K562 (cell line): Measurements from ENCODE around the gene RALGAPA2. TPM values are rescaled to one million over a fixed set of nuclear protein-coding genes. Genes with fewer than 3 reads are reported as not detected.

ENCODE experiments used
- ATAC-seq: fragments of 200-7000 bp; cut with Tn5 transposase; 3 replicates; pipeline ENCODE4 v1.9.1; 2020; ENCODE audit warnings: moderate library complexity
- BruUV-seq: library from RNA; stranded (reverse); fragments of 400-500 nt; replicated peaks from 2 replicates; lab custom pipeline; 2021; lab: Mats Ljungman, UMichigan
- CTCF ChIA-PET: fragments of 300-600 bp; formaldehyde crosslinking; extraction: SDS; loops from one replicate; lab custom pipeline; 2021; ENCODE audit warnings: low intra/inter-chr PET ratio; lab: Yijun Ruan, JAX
- POLR2A ChIA-PET: fragments of 300-600, 350-650 bp; sonication (Branson Sonifier 250); formaldehyde crosslinking; extraction: SDS; loops from one replicate; lab custom pipeline; 2021; ENCODE audit warnings: antibody characterized with exemption, inconsistent platforms; lab: Yijun Ruan, JAX
- DNase-seq, 4 experiments: peaks; one replicate each; pipeline versions ENCODE4 v3.0.0 to v3.0.0-alpha.2; 2011 to 2018; ENCODE audit warnings: low spot score in 3 of 4, mixed read lengths in 3 of 4; ENCODE audit errors: extremely low read depth in 1 of 4
- FAIRE-seq: peaks from 2 replicates; lab custom pipeline; 2011; peaks lifted over from hg19 to GRCh38; lab: Jason Lieb, UNC
- H2AFZ ChIP-seq: 2 replicates; pipeline ENCODE4 v1.6.0; 2011; ENCODE audit warnings: low read depth, low read length, control low read depth, inconsistent platforms
- H3K27ac ChIP-seq: fragments of 200-600 bp; 3 replicates; pipeline ENCODE4 v1.8.0; 2011; ENCODE audit warnings: low read depth, mild to moderate bottlenecking, control low read depth, inconsistent platforms, low read length, moderate library complexity, mixed read lengths; ENCODE audit errors: extremely low read depth
- H3K27me3 ChIP-seq, 2 experiments: fragments of 300-600 bp in 1 of 2; 2 replicates in 1 of 2; 3 replicates in 1 of 2; pipeline versions ENCODE4 v1.6.0 to v1.8.0; 2011; ENCODE audit warnings: inconsistent platforms in 2 of 2, low read length in 2 of 2, mild to moderate bottlenecking in 1 of 2, mixed read lengths in 1 of 2, moderate library complexity in 1 of 2; ENCODE audit not compliant: control insufficient read depth in 2 of 2, insufficient read depth in 2 of 2
- H3K36me3 ChIP-seq: fragments of 300-600 bp; 3 replicates; pipeline ENCODE4 v1.8.0; 2011; ENCODE audit warnings: mild to moderate bottlenecking, low read length, inconsistent platforms; ENCODE audit not compliant: control insufficient read depth, insufficient read depth
- H3K4me1 ChIP-seq, 2 experiments: fragments of 200-600 bp in 1 of 2; replicated peaks in 1 of 2; 2 replicates in 1 of 2; 3 replicates in 1 of 2; pipeline versions ENCODE4 v1.5.1 to v1.8.0; 2011; ENCODE audit warnings: inconsistent platforms in 2 of 2, low read length in 2 of 2, mild to moderate bottlenecking in 1 of 2, mixed read lengths in 1 of 2, moderate library complexity in 1 of 2; ENCODE audit not compliant: control insufficient read depth in 2 of 2, insufficient read depth in 2 of 2
- H3K4me2 ChIP-seq: 2 replicates; pipeline ENCODE4 v1.6.1; 2011; ENCODE audit warnings: low read length, control low read depth, inconsistent platforms, mixed read lengths; ENCODE audit not compliant: insufficient read depth
- H3K4me3 ChIP-seq: fragments of 200-600 bp; sonication (generic), shearing (Covaris generic); 2 replicates; pipeline ENCODE4 v1.5.1; 2016; ENCODE audit warnings: control low read depth, inconsistent platforms
- H3K79me2 ChIP-seq: fragments of 200-600 bp; 3 replicates; pipeline ENCODE4 v1.8.0; 2011; ENCODE audit warnings: low read length, inconsistent platforms; ENCODE audit not compliant: control insufficient read depth, insufficient read depth
- H3K9ac ChIP-seq, 2 experiments: 2 replicates each; pipeline versions ENCODE4 v1.6.0 to v1.6.1; 2011; ENCODE audit warnings: low read depth in 2 of 2, low read length in 2 of 2, control low read depth in 1 of 2, inconsistent platforms in 1 of 2, mild to moderate bottlenecking in 1 of 2, mixed read lengths in 1 of 2; ENCODE audit not compliant: insufficient read depth in 1 of 2
- H3K9me1 ChIP-seq: one replicate; pipeline ENCODE4 v1.6.0; 2011; ENCODE audit warnings: inconsistent platforms, mild to moderate bottlenecking, low read length, moderate library complexity; ENCODE audit not compliant: control insufficient read depth, insufficient read depth
- H3K9me3 ChIP-seq: replicated peaks from 2 replicates; pipeline ENCODE4 v1.5.1; 2011; ENCODE audit warnings: low read depth, low read length, inconsistent platforms; ENCODE audit not compliant: control insufficient read depth, insufficient read depth
- H4K20me1 ChIP-seq: replicated peaks from 2 replicates; pipeline ENCODE4 v1.6.1; 2011; ENCODE audit warnings: low read length, inconsistent platforms, mixed read lengths; ENCODE audit not compliant: control insufficient read depth, insufficient read depth
- CHD1 ChIP-seq: fragments of 200-600 bp; sonication (generic); IDR thresholded peaks from one replicate; pipeline ENCODE4 v1.6.1; 2012; ENCODE audit warnings: mild to moderate bottlenecking, moderate library complexity, low read length, inconsistent platforms
- CREB1 ChIP-seq, 2 experiments: sonication (generic) in 1 of 2; formaldehyde crosslinking in 1 of 2; IDR thresholded peaks; 2 replicates each; pipeline versions ENCODE4 v1.6.1 to v1.8.0; 2012 to 2022; ENCODE audit warnings: inconsistent platforms in 1 of 2, mild to moderate bottlenecking in 1 of 2, missing genetic modification reagents in 1 of 2, moderate library complexity in 1 of 2
- DMBX1 ChIP-seq: fragments of 250-450 bp; sonication (Bioruptor Pico); IDR thresholded peaks from 2 replicates; pipeline ENCODE4 v1.8.0; 2022; ENCODE audit warnings: inconsistent platforms, mild to moderate bottlenecking, moderate library complexity, borderline replicate concordance
- ETS2 ChIP-seq: IDR thresholded peaks from 2 replicates; pipeline ENCODE4 v1.6.1; 2016; ENCODE audit warnings: borderline replicate concordance, missing genetic modification characterization, mild to moderate bottlenecking, moderate library complexity, missing compliant biosample characterization; ENCODE audit not compliant: poor library complexity, severe bottlenecking
- MEIS2 ChIP-seq: fragments of 450-650 bp; IDR thresholded peaks from 2 replicates; pipeline ENCODE4 v1.6.1; 2014; ENCODE audit warnings: mild to moderate bottlenecking; ENCODE audit not compliant: partially characterized antibody
- MNT ChIP-seq, 2 experiments: fragments of 450-650 bp; conservative IDR thresholded peaks; 2 replicates each; pipeline ENCODE4 v1.6.1; 2017; ENCODE audit warnings: mild to moderate bottlenecking in 2 of 2, moderate library complexity in 2 of 2
- PTBP1 ChIP-seq: fragments of 200-400 bp; formaldehyde crosslinking; IDR thresholded peaks from 2 replicates; pipeline ENCODE4 v1.6.1; 2017; ENCODE audit warnings: low read depth, low read length
- RBM22 ChIP-seq: fragments of 200-400 bp; formaldehyde crosslinking; IDR thresholded peaks from 2 replicates; pipeline ENCODE4 v1.6.1; 2018; ENCODE audit warnings: low read length, low read depth; ENCODE audit not compliant: poor library complexity, severe bottlenecking
- YBX1 ChIP-seq: fragments of 450-650 bp; IDR thresholded peaks from 2 replicates; pipeline ENCODE4 v1.7.1; 2016; ENCODE audit warnings: mild to moderate bottlenecking
- WGBS: fragments of 100-300 bp; shearing (Covaris generic); methylation state at CpG from one replicate; pipeline ENCODE4 v1.1.6; 2016; ENCODE audit warnings: low coverage, mixed read lengths; ENCODE audit not compliant: insufficient coverage; ENCODE audit errors: missing lambda C conversion rate; 5-methylcytosine and 5-hydroxymethylcytosine counted together
- in situ Hi-C: fragments of 300-500 bp; cut with MboI; formaldehyde crosslinking; loops from 4 replicates; pipeline ENCODE4 v1.15.0; 2018; ENCODE audit warnings: inconsistent platforms, mixed read lengths
- intact Hi-C: fragments of 100-400 bp; cut with micrococcal nuclease; formaldehyde crosslinking; loops from 2 replicates; pipeline ENCODE4 v1.14.2; 2022
- polyA plus RNA-seq, 8 experiments: library from polyadenylated mRNA; depleted of rRNA in 4 of 8; stranded (reverse) in 5 of 8; unstranded in 3 of 8; fragments of >200 nt; fragmentation: Nextera tagmentation in 2 of 8; fragmentation: Illumina TruSeq in 1 of 8; extraction: Ambion mirVana in 2 of 8; extraction: Trizol in 1 of 8; gene quantifications; 2 replicates each; pipeline versions ENCODE4 v1.2.1 to v1.2.3, GENCODE V29; 2011 to 2014; ENCODE audit warnings: inconsistent platforms in 1 of 8, missing spikeins in 1 of 8
- total RNA-seq, 7 experiments: library from RNA; depleted of rRNA in 6 of 7; stranded (reverse); fragments of >200 nt in 6 of 7; fragmentation: Illumina TruSeq in 2 of 7; extraction: Trizol in 2 of 7; gene quantifications; 2 replicates each; pipeline versions ENCODE4 v1.2.1 to v1.2.3, GENCODE V29; 2011 to 2021; ENCODE audit warnings: low replicate concordance in 1 of 7

The RALGAPA2 gene
- total and polyA plus RNA-seq, 9 of the 15 experiments (the other 6 are each of a cell fraction or from before 2014, with no cell fraction given), result 0.35 to 2.7 (median 1.4) TPM

DNA sequence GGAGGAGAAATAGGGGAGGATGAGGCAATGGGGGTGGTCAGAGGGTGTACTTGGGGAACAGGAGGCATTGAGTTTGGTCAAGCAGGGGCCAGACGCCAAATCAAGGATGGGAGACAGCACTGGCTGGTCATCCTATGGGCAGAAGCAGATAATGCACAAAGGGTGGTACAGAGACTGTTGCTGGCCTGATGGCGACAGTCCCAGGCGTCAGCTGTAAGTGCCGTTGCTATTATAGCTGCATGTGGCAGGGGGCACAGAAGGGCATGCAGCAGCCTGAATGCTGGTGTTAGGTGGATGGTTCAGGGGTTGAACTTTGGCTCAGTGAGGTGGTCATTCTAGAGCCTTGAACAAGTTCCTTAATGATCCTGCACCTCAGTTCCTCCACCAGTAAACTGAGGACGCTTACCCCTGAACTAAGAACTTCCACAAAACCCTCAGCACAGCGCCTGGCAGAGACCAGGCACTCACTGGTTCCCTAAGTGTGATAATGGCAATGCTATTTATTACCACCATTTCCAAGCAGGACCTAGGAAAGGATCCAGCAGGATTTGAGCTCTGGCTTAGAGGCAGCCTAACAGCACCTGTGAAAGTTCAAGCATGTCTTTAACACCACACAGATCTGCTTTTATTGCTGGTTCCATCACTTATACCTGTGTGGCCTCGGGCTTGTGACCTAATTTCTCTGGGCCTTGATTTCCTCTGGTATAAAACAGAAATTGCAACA is 181.9 kb downstream of the RALGAPA2 start:
- CTCF ChIA-PET, result no interaction called here
- H3K36me3 ChIP-seq, result no peaks in the 10 kb centered on the region
- H3K4me2 ChIP-seq, result no peak overlapping the region
- BruUV-seq, result no TSS peak
- DNase-seq (no peak), ATAC-seq (no peak), FAIRE-seq (no peak)
- no peak overlapping the region for H2AFZ ChIP-seq
- no peaks in the 10 kb centered on the region for H3K4me1 ChIP-seq
- TF ChIP-seq RBM22, result no peak
- no peak for TF ChIP-seq MEIS2
- TF ChIP-seq MNT (conservative IDR thresholded peaks at IDR 0.05), result no peak
- TF ChIP-seq CREB1 (IDR thresholded peaks at IDR 0.05), result no peak
- TF ChIP-seq CREB1 (CRISPR knock-in tag; IDR thresholded peaks at IDR 0.05), result no peak
- TF ChIP-seq CHD1, result no peak
- no peak for TF ChIP-seq YBX1
- no peak for TF ChIP-seq DMBX1
- no peak for TF ChIP-seq ETS2
- no peak for TF ChIP-seq PTBP1
- POLR2A ChIA-PET, result no interaction called here
- no peak overlapping the region for H3K27ac ChIP-seq
- H3K9me1 ChIP-seq, result no peaks in the 10 kb centered on the region
- in situ Hi-C loops, result no loop called here
- no peaks in the 10 kb centered on the region; the same call in 1 of the 2 replicates for H4K20me1 ChIP-seq
- no peaks in the 10 kb centered on the region for H3K79me2 ChIP-seq
- no peaks in the 10 kb centered on the region for H3K27me3 ChIP-seq
- no peak overlapping the region for H3K4me3 ChIP-seq
- no peak overlapping the region for H3K9ac ChIP-seq
- 4% methylated on average over 5 of the region's 7 CpGs for WGBS
- intact Hi-C loops, result no loop called here
- no peaks in the 10 kb centered on the region for H3K9me3 ChIP-seq
